Esophagus muscularis mucosa (tissue), 3 donors: ENCODE measurements around the gene LBHD2.

Experiments
- CTCF ChIP-seq, 3 experiments: fragments of 200-600 bp in 2 of 3; fragments of 450-650 bp in 1 of 3; sonication (generic) in 2 of 3; IDR thresholded peaks; one replicate each; pipeline ENCODE4 v1.5.1; 2017 to 2019; ENCODE audit warnings: antibody characterized with exemption in 3 of 3, mild to moderate bottlenecking in 2 of 3, moderate library complexity in 1 of 3
- EP300 ChIP-seq: sonication (generic); formaldehyde crosslinking; IDR thresholded peaks from one replicate; pipeline ENCODE4 v1.6.1; 2017; ENCODE audit warnings: antibody characterized with exemption

- no peak for TF ChIP-seq EP300
- no peak for TF ChIP-seq CTCF (IDR thresholded peaks at IDR 0.05)
Measured at GRCh38 chr14:103056322-103057027, 27.5 kb upstream of the LBHD2 start.
